ENCODE data around the gene LMNTD2.

DNA sequence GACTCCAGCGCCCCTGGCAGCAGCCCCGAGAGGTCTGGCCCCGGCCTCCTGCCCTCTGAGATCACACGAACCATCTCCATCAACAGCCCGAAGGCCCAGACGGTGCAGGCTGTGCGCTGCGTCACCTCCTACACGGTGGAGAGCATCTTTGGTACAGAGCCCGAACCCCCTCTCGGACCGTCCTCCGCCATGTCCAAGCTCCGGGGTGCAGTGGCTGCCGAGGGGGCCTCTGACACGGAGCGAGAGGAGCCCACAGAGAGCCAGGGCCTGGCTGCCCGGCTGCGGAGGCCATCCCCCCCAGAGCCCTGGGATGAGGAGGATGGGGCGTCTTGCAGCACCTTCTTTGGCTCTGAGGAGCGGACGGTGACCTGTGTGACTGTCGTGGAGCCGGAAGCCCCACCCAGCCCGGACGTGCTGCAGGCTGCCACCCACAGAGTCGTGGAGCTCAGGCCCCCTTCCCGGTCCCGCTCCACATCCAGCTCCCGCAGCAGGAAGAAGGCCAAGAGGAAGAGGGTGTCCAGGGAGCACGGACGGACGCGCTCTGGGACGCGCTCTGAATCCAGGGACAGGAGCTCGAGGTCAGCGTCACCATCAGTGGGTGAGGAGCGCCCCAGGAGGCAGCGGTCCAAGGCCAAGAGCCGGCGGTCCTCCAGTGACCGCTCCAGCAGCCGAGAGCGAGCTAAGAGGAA lies 47.6 kb upstream of the LMNTD2 start:
- TF ChIP-seq, protein P1, sequence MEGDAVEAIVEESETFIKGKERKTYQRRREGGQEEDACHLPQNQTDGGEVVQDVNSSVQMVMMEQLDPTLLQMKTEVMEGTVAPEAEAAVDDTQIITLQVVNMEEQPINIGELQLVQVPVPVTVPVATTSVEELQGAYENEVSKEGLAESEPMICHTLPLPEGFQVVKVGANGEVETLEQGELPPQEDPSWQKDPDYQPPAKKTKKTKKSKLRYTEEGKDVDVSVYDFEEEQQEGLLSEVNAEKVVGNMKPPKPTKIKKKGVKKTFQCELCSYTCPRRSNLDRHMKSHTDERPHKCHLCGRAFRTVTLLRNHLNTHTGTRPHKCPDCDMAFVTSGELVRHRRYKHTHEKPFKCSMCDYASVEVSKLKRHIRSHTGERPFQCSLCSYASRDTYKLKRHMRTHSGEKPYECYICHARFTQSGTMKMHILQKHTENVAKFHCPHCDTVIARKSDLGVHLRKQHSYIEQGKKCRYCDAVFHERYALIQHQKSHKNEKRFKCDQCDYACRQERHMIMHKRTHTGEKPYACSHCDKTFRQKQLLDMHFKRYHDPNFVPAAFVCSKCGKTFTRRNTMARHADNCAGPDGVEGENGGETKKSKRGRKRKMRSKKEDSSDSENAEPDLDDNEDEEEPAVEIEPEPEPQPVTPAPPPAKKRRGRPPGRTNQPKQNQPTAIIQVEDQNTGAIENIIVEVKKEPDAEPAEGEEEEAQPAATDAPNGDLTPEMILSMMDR (conservative IDR thresholded peaks at IDR 0.05; ENCODE audit: low read depth, low read length) = no peak
- no peak for TF ChIP-seq EZH2 (IDR thresholded peaks at IDR 0.05; ENCODE audit: low read length, unreplicated experiment)
